GM11168 (cell line): ENCODE measurements around the gene SBF2.

Experiments
- in situ Hi-C: fragments of 300-500 bp; cut with MboI; formaldehyde crosslinking; loops from one replicate; pipeline ENCODE4 v1.12.0; 2022; ENCODE audit warnings: low sequenced_read_pairs; ENCODE audit not compliant: unreplicated experiment

The SBF2 gene

GRCh38 chr11:9806946-9807687, 486.9 kb downstream of the SBF2 start:
- in situ Hi-C loops = no loop called here

GRCh38 chr11:9804419-9804902, 489.6 kb downstream of the SBF2 start:
- in situ Hi-C loops = no loop called here

GRCh38 chr11:9803685-9804418, 490.2 kb downstream of the SBF2 start:
- in situ Hi-C loops = no loop called here

GRCh38 chr11:9802291-9802861, 491.6 kb downstream of the SBF2 start:
- in situ Hi-C loops = no loop called here

- in situ Hi-C loops = no loop called here
Observed at GRCh38 chr11:9799886-9800285, 494.1 kb downstream of the SBF2 start.

- in situ Hi-C loops = no loop called here
Observed at GRCh38 chr11:9797300-9797699, 496.7 kb downstream of the SBF2 start.

- in situ Hi-C loops = no loop called here
Observed at GRCh38 chr11:9796854-9797253, 497.2 kb downstream of the SBF2 start.

GRCh38 chr11:9796266-9796665, 497.8 kb downstream of the SBF2 start:
- in situ Hi-C loops = no loop called here

- in situ Hi-C loops = no loop called here
Observed at GRCh38 chr11:9790703-9791102, 503.3 kb downstream of the SBF2 start.

- in situ Hi-C loops = no loop called here
Observed at GRCh38 chr11:9789910-9790309, 504.1 kb downstream of the SBF2 start.

GRCh38 chr11:9787981-9788521, 506.0 kb downstream of the SBF2 start:
- in situ Hi-C loops = no loop called here

GRCh38 chr11:9787260-9787659, 506.8 kb downstream of the SBF2 start:
- in situ Hi-C loops = no loop called here

- in situ Hi-C loops = no loop called here
Observed at GRCh38 chr11:9784602-9785315, 509.3 kb downstream of the SBF2 start.

GRCh38 chr11:9783986-9784385, 510.0 kb downstream of the SBF2 start:
- in situ Hi-C loops = no loop called here

GRCh38 chr11:9780929-9781328, 513.1 kb downstream of the SBF2 start:
- in situ Hi-C loops = no loop called here

- in situ Hi-C loops = no loop called here
Observed at GRCh38 chr11:9777525-9777924, 516.5 kb downstream of the SBF2 start.

- in situ Hi-C loops = no loop called here
Observed at GRCh38 chr11:9777066-9777465, 517.0 kb downstream of the SBF2 start.

GRCh38 chr11:9776203-9776602, 517.8 kb downstream of the SBF2 start:
- in situ Hi-C loops = no loop called here

GRCh38 chr11:9775398-9775779, 518.6 kb downstream of the SBF2 start:
- in situ Hi-C loops = no loop called here
